ENCODE measurements around the gene MORC4.

DNA sequence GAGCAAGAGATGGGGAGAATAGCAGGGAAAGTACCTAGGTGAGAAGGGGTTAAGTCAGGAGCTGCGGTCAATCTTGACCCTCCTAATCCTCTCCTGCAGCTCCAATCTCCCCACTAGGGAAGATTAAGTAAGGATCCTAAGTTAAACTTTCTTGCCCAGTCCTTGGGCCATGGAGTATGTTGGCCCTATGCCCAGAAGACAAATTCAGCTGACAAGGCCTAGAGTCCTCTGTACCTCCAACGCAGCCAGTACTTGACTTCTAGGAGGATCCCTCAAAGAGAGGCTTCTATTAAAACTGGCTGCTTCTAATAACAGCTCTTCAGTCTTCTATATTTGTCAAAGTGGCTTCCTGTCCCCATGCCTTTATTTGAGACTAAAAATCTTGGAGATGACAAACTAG, 78.4 kb downstream of the MORC4 start:
- TF ChIP-seq, protein P1, sequence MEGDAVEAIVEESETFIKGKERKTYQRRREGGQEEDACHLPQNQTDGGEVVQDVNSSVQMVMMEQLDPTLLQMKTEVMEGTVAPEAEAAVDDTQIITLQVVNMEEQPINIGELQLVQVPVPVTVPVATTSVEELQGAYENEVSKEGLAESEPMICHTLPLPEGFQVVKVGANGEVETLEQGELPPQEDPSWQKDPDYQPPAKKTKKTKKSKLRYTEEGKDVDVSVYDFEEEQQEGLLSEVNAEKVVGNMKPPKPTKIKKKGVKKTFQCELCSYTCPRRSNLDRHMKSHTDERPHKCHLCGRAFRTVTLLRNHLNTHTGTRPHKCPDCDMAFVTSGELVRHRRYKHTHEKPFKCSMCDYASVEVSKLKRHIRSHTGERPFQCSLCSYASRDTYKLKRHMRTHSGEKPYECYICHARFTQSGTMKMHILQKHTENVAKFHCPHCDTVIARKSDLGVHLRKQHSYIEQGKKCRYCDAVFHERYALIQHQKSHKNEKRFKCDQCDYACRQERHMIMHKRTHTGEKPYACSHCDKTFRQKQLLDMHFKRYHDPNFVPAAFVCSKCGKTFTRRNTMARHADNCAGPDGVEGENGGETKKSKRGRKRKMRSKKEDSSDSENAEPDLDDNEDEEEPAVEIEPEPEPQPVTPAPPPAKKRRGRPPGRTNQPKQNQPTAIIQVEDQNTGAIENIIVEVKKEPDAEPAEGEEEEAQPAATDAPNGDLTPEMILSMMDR (IDR thresholded peaks at IDR 0.05; ENCODE audit: poor library complexity), result no peak
- TF ChIP-seq EZH2phosphoT487 (IDR thresholded peaks at IDR 0.05; ENCODE audit: low read depth, severe bottlenecking, unreplicated experiment), result no peak
- no peak for TF ChIP-seq EZH2 (IDR thresholded peaks at IDR 0.05; ENCODE audit: borderline replicate concordance)
